Left forelimb (tissue), 1 donor: ENCODE measurements around the gene TTLL7.

Source experiments
- DNase-seq: peaks from one replicate; pipeline ENCODE4 v3.0.0-alpha.2; 2018; ENCODE audit warnings: low spot score

TTLL7 gene

GRCh38 chr1:83819436-83819835, 179.5 kb downstream of the TTLL7 start:
- DNase-seq, result no peak

DNA sequence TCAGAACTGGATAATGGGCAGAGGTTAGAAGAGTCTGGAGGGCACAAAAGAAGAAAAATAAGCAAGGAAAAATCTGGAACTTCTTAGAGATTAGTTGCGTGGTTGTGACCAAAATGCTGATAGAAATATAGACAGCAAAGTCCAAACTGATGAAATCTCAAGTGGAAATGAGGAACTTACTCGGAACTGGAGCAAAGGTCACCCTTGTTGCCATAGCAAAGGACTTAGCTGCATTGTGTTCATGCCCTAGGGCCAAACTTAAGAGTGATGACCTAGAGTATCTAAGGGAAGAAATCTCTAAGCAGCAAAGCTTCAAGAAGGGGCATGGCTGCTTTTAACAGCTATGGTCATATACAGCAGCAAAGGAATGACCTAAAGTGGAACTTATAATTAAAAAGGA, 180.0 kb downstream of the TTLL7 start:
- no peak for DNase-seq

DNA sequence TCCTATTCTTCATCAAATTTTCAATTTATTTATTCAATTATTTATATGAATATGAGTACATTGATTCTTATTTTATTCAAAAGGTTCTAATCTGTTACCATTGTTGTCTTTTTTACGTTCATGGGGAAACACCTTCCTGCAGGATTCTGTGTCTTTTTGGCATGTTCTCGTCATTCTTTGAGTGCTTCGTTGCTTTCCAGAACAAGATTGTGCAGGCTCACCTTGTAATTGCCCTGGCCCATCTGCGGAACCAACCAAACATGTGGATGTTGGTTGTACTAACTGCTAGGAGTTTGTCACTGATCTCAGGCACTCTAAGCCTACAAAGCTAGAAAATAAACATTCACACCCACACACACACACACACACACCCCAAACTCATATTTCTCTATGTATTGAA, 182.1 kb downstream of the TTLL7 start:
- DNase-seq, result no peak

GRCh38 chr1:83815330-83815729, 183.6 kb downstream of the TTLL7 start:
- DNase-seq, result no peak
